Colonic mucosa (tissue), 4 donors: ENCODE data around the gene SRSF11. TPM values are rescaled to one million over a fixed set of nuclear protein-coding genes. Genes with fewer than 3 reads are reported as not detected.

ENCODE experiments used
- DNase-seq: peaks from one replicate; pipeline ENCODE4 v3.0.0-alpha.2; 2020
- H3K27ac ChIP-seq: fragments of 200-600 bp; one replicate; pipeline ENCODE4 v1.8.0; 2021
- H3K27me3 ChIP-seq: fragments of 200-600 bp; one replicate; pipeline ENCODE4 v1.8.0; 2021
- H3K36me3 ChIP-seq: fragments of 200-600 bp; one replicate; pipeline ENCODE4 v1.8.0; 2021
- H3K4me1 ChIP-seq: fragments of 200-600 bp; one replicate; pipeline ENCODE4 v1.8.0; 2021; ENCODE audit warnings: mild to moderate bottlenecking
- H3K4me3 ChIP-seq: fragments of 200-600 bp; one replicate; pipeline ENCODE4 v1.8.0; 2021
- H3K9ac ChIP-seq, 2 donors: one replicate each; pipeline ENCODE4 v1.7.0; 2013; ENCODE audit warnings: control low read depth in 2 of 2, low read depth in 2 of 2, low read length in 2 of 2
- H3K9me3 ChIP-seq: fragments of 200-600 bp; one replicate; pipeline ENCODE4 v1.8.0; 2021
- intact Hi-C: fragments of 100-400 bp; cut with DNase I; formaldehyde crosslinking; loops from one replicate; pipeline ENCODE4 v1.14.1; 2022
- total RNA-seq, 2 donors: library from RNA; stranded (reverse); fragmentation: NEBNext Ultra II Directional in 1 of 2; extraction: Animal tissue kit (Norgen Biotek cat#: 25700) in 1 of 2; gene quantifications; one replicate each; pipeline ENCODE4 v1.2.1, GENCODE V29; 2021
- TF ChIP-seq, protein P1 (sequence below): fragments of 200-600 bp; IDR thresholded peaks from one replicate; pipeline ENCODE4 v1.8.0; 2022; ENCODE audit warnings: antibody characterized with exemption, mild to moderate bottlenecking
- donor health status: healthy.
- donor health status: DM: no; HTN: no; CAD: no.
- donor health status: DM: no; HTN: no; CAD: no.

Gene SRSF11
- total RNA-seq, 2 donors from 2014 or later: 100 to 116 TPM

DNA sequence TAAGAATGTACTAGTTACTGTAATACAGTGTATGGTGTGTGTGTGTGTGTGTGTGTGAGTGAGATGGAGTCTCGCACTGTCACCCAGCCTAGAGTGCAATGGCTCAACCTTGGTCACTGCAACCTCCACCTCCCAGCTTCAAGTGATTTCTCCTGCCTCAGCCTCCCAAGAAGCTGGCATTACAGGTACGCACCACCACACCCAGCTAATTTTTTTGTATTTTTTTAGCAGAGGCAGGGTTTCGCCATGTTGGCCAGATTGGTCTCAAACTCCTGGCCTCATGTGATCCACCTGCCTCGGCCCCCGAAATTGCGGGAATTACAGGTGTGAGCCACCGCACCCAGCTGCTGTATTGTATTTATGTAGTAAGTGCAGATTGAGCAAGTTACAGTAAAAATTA lies 12.9 kb upstream of the SRSF11 start:
- H3K4me3 ChIP-seq: no peak overlapping the region
- no peak for DNase-seq
- no peak overlapping the region for H3K27ac ChIP-seq
- intact Hi-C loops: loop anchor here (5.0 to 10.0 kb wide), 2 partner anchors 73 to 204 kb away; partner anchors contain the start of gene CTH
- no peaks in the 10 kb centered on the region for H3K27me3 ChIP-seq
- no peaks in the 10 kb centered on the region for H3K36me3 ChIP-seq
- H3K4me1 ChIP-seq: no peaks in the 10 kb centered on the region
- H3K9me3 ChIP-seq: no peaks in the 10 kb centered on the region
- no peak overlapping the region for H3K9ac ChIP-seq
- TF ChIP-seq, protein P1, sequence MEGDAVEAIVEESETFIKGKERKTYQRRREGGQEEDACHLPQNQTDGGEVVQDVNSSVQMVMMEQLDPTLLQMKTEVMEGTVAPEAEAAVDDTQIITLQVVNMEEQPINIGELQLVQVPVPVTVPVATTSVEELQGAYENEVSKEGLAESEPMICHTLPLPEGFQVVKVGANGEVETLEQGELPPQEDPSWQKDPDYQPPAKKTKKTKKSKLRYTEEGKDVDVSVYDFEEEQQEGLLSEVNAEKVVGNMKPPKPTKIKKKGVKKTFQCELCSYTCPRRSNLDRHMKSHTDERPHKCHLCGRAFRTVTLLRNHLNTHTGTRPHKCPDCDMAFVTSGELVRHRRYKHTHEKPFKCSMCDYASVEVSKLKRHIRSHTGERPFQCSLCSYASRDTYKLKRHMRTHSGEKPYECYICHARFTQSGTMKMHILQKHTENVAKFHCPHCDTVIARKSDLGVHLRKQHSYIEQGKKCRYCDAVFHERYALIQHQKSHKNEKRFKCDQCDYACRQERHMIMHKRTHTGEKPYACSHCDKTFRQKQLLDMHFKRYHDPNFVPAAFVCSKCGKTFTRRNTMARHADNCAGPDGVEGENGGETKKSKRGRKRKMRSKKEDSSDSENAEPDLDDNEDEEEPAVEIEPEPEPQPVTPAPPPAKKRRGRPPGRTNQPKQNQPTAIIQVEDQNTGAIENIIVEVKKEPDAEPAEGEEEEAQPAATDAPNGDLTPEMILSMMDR: no peak

DNA sequence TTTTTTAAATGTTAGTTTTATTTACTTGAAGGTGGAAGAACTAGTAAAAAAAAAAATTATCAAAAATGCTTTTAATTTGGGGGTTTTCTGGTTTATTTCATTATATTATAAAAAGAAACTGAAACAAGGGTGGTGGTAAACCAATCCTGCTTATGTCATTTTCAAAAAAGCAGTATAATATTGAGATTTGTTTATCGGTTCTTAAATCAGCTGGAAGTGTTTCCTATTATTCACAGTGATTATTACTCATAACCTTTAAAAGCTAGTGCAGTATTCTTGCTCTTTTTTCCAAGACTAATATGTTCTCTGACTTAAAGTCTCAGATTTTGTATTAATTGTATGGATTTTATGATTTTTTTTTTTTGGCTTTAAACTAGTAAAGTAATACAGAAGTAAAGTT lies 10.4 kb upstream of the SRSF11 start:
- Histone ChIP-seq H3K9me3 (no peaks in the 10 kb centered on the region), H3K27ac (no peak overlapping the region), H3K9ac (no peak overlapping the region), H3K4me3 (no peak overlapping the region), H3K4me1 (no peaks in the 10 kb centered on the region), H3K27me3 (no peaks in the 10 kb centered on the region), H3K36me3 (no peaks in the 10 kb centered on the region)
- TF ChIP-seq, protein P1: no peak
- intact Hi-C loops: no loop called here
- DNase-seq: no peak

DNA sequence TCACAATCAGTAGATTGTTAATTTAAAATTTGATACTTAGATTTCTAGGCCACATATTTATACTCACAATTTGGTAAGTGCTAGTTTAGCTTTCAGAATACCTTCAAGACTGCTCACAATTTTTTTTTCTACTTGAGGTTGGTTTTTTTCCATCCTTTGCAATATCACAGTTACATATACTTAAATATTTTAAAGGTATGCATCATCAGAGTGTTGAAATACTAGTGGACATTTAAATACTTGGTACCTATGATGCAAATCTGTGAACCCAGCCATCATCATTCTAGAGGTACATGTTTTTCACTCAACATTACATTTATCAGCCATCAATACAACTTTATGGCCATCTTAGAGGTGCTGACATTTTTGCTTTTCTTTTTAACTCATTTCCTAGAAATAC lies 9.6 kb upstream of the SRSF11 start:
- intact Hi-C loops: no loop called here
- Histone ChIP-seq H3K36me3 (no peaks in the 10 kb centered on the region), H3K4me3 (no peak overlapping the region), H3K9ac (no peak overlapping the region), H3K27me3 (no peaks in the 10 kb centered on the region), H3K4me1 (no peaks in the 10 kb centered on the region), H3K9me3 (no peaks in the 10 kb centered on the region), H3K27ac (no peak overlapping the region)
- DNase-seq: no peak
- TF ChIP-seq, protein P1: no peak

DNA sequence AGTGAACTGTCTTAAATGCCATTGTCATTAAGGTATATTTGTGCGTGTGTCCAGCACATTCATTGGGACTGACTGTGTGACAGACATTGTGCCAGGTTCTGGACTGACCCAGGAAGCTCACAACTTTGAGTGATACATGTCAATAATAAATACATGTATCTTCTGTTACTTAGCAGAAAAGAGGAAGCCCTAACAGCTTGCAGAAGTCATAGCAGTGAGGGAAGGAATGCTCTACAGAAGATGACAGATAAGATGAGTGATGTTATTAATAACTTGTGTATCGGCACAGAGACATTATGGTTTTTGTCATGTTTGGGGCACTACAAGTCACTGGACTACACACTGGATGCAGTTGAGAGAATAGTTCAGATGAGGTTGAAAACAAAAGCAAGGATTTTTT lies 1.2 kb upstream of the SRSF11 start:
- intact Hi-C loops: no loop called here
- no peaks in the 10 kb centered on the region for H3K9me3 ChIP-seq
- no peaks in the 10 kb centered on the region for H3K27me3 ChIP-seq
- H3K4me3 ChIP-seq: no peak overlapping the region
- H3K9ac ChIP-seq: no peak overlapping the region
- no peak for DNase-seq
- TF ChIP-seq, protein P1: no peak
- no peak overlapping the region for H3K27ac ChIP-seq
- no peaks in the 10 kb centered on the region for H3K36me3 ChIP-seq
- peaks cover 15% of the 10 kb centered on the region for H3K4me1 ChIP-seq

DNA sequence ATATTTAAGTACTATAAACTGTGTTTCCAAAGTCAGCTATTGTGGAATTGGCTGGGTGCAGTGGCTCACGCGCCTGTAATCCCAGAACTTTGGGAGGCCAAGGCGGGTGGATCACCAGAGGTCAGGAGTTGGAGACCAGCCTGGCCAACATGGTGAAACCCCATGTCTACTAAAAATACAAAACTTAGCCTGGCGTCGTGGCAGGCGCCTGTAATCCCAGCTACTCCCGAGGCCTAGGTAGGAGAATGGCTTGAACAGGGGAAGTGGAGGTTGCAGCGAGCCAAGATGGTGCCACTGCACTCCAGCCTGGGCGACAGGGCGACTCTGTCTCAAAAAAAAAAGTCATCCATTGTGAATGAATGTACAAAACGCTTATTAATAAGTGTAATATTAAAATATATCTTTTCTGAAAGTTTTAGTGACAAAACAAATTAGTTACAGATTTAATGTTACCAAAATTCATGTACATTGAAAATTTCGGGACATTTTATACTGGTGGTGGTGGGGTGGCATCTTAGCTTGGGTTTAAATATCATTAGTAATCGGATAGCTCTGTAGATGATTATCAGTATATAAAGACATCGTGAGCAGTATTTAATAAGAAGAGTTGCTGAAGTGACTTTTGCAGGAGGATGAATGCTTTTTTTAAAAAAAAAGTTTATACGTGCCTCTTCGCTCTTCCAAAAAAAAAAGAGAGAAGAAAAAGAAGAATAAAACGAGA lies 503 bp upstream of the SRSF11 start:
- H3K27ac ChIP-seq: peak overlapping the region; percentile 98
- peaks cover 15% of the 10 kb centered on the region for H3K4me1 ChIP-seq
- intact Hi-C loops: no loop called here
- DNase-seq: no peak
- no peaks in the 10 kb centered on the region for H3K9me3 ChIP-seq
- TF ChIP-seq, protein P1: no peak
- no peaks in the 10 kb centered on the region for H3K27me3 ChIP-seq
- H3K4me3 ChIP-seq: peak overlapping the region; percentile 78
- peak overlapping the region in 1 of 2 donors; percentile 95 for H3K9ac ChIP-seq
- no peaks in the 10 kb centered on the region for H3K36me3 ChIP-seq
